Measurements from ENCODE around the gene ITPR1. TPM values are rescaled to one million over a fixed set of nuclear protein-coding genes. Genes with fewer than 3 reads are reported as not detected.
"Not testable (repeated sequence)": the region's sequence is repeated elsewhere in the genome, so short reads cannot be mapped to it uniquely, and the experiment has no call there.

ITPR1 gene
- total RNA-seq, 4 donors from 2014 or later, result 56.1 to 71.2 (median 61.9) TPM

GRCh38 chr3:4454142-4454541 is 39.0 kb upstream of the ITPR1 start:
- DNase-seq (ENCODE audit: low spot score in 2 of 2), result no peak
- H3K4me3 ChIP-seq, result no peak overlapping the region
- peaks cover 0 to 39% (median 0%) of the 10 kb centered on the region in 3 donors for H3K36me3 ChIP-seq
- no peaks in the 10 kb centered on the region for H3K27me3 ChIP-seq
- H3K27ac ChIP-seq, result no peak overlapping the region
- no peaks in the 10 kb centered on the region for H3K9me3 ChIP-seq
- TF ChIP-seq POLR2A (IDR thresholded peaks at IDR 0.05), result no peak
- TF ChIP-seq EP300 (IDR thresholded peaks at IDR 0.05), result no peak
- H3K4me1 ChIP-seq, result no peaks in the 10 kb centered on the region

GRCh38 chr3:4456780-4457179 is 36.4 kb upstream of the ITPR1 start:
- not testable (repeated sequence) for H3K27ac ChIP-seq; H3K27me3 ChIP-seq; H3K4me3 ChIP-seq; H3K9me3 ChIP-seq; H3K4me1 ChIP-seq; DNase-seq (ENCODE audit: low spot score in 2 of 2)
- 90 to 95% methylated on average over 14 of the region's 14 CpGs for WGBS, 2 donors
- H3K36me3 ChIP-seq, result peaks cover 0 to 13% (median 0%) of the 10 kb centered on the region in 3 donors

- Histone ChIP-seq H3K9me3 (no peaks in the 10 kb centered on the region), H3K36me3 (no peaks in the 10 kb centered on the region), H3K27ac (no peak overlapping the region), H3K4me1 (peaks cover 0 to 5% (median 0%) of the 10 kb centered on the region in 4 donors), H3K27me3 (no peaks in the 10 kb centered on the region), H3K4me3 (no peak overlapping the region)
- TF ChIP-seq CTCF (IDR thresholded peaks at IDR 0.05) (no peak), EP300 (IDR thresholded peaks at IDR 0.05) (no peak), POLR2A (IDR thresholded peaks at IDR 0.05) (no peak)
- WGBS, 2 donors, result 93 to 94% methylated on average over 3 of the region's 3 CpGs
- no peak for DNase-seq (ENCODE audit: low spot score in 2 of 2)
Observed at GRCh38 chr3:4458961-4459360, 34.2 kb upstream of the ITPR1 start.

- 90% methylated on average over 4 of the region's 4 CpGs for WGBS, 2 donors
- no peak for DNase-seq (ENCODE audit: low spot score in 2 of 2)
- H3K27me3 ChIP-seq, result no peaks in the 10 kb centered on the region
- no peak for TF ChIP-seq POLR2A (IDR thresholded peaks at IDR 0.05)
- no peak for TF ChIP-seq CTCF (IDR thresholded peaks at IDR 0.05)
- no peak for TF ChIP-seq EP300 (IDR thresholded peaks at IDR 0.05)
- H3K36me3 ChIP-seq, result no peaks in the 10 kb centered on the region
- H3K4me1 ChIP-seq, result peaks cover 0 to 5% (median 0%) of the 10 kb centered on the region in 4 donors
- no peak overlapping the region for H3K4me3 ChIP-seq
- no peak overlapping the region for H3K27ac ChIP-seq
- H3K9me3 ChIP-seq, result no peaks in the 10 kb centered on the region
Observed at GRCh38 chr3:4460334-4460733, 32.8 kb upstream of the ITPR1 start.

- 73 to 75% methylated on average over 2 of the region's 2 CpGs for WGBS, 2 donors
- TF ChIP-seq POLR2A (IDR thresholded peaks at IDR 0.05) (no peak), EP300 (IDR thresholded peaks at IDR 0.05) (no peak)
- H3K9me3 ChIP-seq, result no peaks in the 10 kb centered on the region
- H3K4me3 ChIP-seq, result no peak overlapping the region
- H3K4me1 ChIP-seq, result peaks cover 0 to 16% (median 4%) of the 10 kb centered on the region in 4 donors
- no peaks in the 10 kb centered on the region for H3K36me3 ChIP-seq
- H3K27me3 ChIP-seq, result no peaks in the 10 kb centered on the region
- no peak for DNase-seq (ENCODE audit: low spot score in 2 of 2)
- no peak overlapping the region for H3K27ac ChIP-seq
Observed at GRCh38 chr3:4461468-4462090, 31.6 kb upstream of the ITPR1 start.

GRCh38 chr3:4462369-4463040 is 30.6 kb upstream of the ITPR1 start:
- Histone ChIP-seq H3K27ac (no peak overlapping the region), H3K27me3 (no peaks in the 10 kb centered on the region), H3K9me3 (no peaks in the 10 kb centered on the region), H3K4me3 (no peak overlapping the region), H3K4me1 (peaks cover 0 to 20% (median 4%) of the 10 kb centered on the region in 4 donors), H3K36me3 (no peaks in the 10 kb centered on the region)
- TF ChIP-seq EP300 (IDR thresholded peaks at IDR 0.05), result no peak
- TF ChIP-seq CTCF (IDR thresholded peaks at IDR 0.05), result no peak
- TF ChIP-seq POLR2A (IDR thresholded peaks at IDR 0.05), result no peak
- no peak for DNase-seq (ENCODE audit: low spot score in 2 of 2)
- WGBS, 2 donors, result 85 to 89% methylated on average over 3 of the region's 3 CpGs
